ENCODE data around the gene CLDN17.

GRCh38 chr21:30164796-30165195 lies 1.8 kb downstream of the CLDN17 start:
- no peak for TF ChIP-seq CTCF (IDR thresholded peaks at IDR 0.05)
- no peak for TF ChIP-seq POLR2A (IDR thresholded peaks at IDR 0.05)
